DMS79 treated with DMSO at 0.1 percent for 48 hours (cell line): ENCODE measurements around the gene TNFSF12.

Source experiments
- DNase-seq: peaks from one replicate; lab custom pipeline; 2025; lab: John Stamatoyannopoulos, UW

Gene TNFSF12

DNA sequence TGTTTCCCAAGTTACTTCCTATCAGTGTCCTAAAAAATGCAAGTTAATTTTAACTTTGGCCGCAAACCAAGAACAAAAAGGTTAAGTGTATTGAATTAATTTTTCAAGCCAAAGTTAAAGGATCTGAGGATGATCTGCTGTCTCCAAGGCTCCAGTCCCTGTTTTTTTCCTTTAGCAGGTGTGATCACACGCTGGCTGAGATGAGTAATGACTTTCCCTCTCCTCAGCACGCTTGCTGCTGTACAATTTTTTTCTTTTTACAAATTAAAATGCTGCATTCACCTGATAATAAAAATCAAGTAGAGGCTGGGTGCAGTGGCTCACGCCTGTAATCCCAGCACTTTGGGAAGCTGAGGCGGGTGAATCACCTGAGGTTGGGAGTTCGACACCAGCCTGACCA, 3.9 kb upstream of the TNFSF12 start:
- no peak for DNase-seq

- no peak for DNase-seq
These were observed 670 bp downstream of the TNFSF12 start for GRCh38 chr17:7549401-7550055.

DNA sequence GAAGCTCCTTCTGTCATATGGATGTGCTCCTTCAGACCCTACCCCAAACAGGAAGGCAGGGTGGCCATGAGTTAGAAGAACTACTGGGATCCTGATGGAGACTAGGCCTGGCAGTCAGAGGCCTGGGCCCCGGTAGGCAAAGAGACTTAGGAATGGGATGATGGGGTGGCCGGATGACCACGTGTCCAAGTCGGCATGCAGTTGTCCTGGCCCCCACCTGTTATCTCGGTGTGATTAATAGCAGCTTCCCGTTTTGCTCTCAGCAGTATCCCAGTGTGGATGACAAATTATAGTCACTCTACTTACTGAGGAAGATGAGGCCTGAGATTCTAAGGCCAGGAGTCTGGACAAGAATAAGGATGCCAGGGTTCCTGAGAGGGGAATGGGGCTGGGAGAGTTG, 1.5 kb downstream of the TNFSF12 start:
- no peak for DNase-seq

DNA sequence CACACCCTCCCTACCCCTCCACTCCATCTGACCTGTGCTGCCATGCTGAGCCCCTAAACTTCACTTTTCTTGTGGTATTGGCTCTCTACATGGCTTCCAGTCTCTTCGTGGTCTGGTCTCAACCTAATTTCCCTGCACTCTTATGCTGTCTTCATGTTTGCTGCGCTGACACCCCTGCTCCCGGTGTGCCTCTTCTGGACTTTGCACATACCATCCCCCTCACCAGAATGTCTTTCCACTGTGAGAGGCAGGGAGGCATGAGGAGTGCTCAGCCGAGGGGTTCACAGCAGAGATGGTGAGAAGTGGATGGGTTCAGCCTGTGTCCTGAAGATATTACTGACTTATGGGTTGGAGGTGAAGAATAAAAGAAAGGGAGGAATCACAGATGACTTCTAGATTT, 2.5 kb downstream of the TNFSF12 start:
- no peak for DNase-seq

- no peak for DNase-seq
These were observed 3.8 kb downstream of the TNFSF12 start for GRCh38 chr17:7552621-7553051.

DNA sequence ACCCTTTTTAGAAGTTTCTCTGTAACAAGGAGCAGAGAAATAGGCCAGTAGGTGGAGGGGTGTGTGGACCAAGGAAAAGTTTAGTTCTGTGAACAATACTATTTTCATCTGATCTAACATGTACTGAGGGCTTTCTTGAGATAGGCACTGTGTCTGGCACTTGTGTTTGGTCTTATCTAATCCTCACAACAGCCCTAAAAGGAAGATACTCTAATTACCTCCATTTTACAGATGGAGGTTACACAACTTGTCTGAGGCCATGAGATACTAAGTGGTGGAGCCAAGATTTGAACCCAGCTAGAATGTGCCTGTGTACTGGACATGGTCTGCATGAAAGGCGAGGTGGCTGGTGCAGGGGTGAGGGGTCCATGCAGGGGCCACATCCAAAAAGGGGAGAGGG, 4.5 kb downstream of the TNFSF12 start:
- DNase-seq, result no peak

- no peak for DNase-seq
These were observed 6.6 kb downstream of the TNFSF12 start for GRCh38 chr17:7555320-7555948.

GRCh38 chr17:7556627-7557026, 7.8 kb downstream of the TNFSF12 start:
- DNase-seq, result no peak

DNA sequence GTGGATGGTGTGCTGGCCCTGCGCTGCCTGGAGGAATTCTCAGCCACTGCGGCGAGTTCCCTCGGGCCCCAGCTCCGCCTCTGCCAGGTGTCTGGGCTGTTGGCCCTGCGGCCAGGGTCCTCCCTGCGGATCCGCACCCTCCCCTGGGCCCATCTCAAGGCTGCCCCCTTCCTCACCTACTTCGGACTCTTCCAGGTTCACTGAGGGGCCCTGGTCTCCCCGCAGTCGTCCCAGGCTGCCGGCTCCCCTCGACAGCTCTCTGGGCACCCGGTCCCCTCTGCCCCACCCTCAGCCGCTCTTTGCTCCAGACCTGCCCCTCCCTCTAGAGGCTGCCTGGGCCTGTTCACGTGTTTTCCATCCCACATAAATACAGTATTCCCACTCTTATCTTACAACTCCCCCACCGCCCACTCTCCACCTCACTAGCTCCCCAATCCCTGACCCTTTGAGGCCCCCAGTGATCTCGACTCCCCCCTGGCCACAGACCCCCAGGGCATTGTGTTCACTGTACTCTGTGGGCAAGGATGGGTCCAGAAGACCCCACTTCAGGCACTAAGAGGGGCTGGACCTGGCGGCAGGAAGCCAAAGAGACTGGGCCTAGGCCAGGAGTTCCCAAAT, 8.4 kb downstream of the TNFSF12 start:
- no peak for DNase-seq

DNA sequence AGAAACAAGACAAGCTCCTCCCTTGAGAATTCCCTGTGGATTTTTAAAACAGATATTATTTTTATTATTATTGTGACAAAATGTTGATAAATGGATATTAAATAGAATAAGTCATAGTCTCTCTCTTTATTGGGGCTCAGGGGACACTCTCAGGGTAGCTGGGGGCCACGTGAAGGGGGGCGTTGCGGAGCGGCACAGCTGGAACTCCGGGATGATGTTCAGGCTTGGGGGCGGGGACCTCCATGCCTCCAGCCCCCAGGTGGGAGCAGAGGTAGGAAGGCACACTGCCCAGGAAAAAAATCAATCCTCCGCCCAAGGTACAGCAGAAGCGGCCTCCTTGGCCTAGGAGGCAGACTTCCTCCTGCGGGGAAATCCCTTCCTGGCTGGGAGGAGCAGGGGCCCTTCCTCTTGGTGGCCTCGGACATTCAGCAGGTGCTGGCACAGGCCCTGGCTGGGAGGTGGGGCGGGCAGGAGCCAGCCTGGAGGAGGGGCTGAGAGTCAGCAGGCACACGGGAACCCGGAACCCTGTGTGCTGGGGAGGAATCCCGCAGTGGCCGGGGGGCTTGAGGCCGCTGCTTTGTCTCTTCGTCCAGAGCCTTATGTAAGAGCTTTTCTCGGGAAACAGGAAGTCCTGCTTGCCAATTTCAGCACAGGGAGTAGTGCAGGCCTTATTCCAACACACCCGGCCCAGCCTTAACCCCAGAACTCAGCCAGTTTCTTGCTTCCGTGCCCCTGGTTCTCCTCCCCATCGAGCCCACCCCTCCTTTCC, 9.1 kb downstream of the TNFSF12 start:
- DNase-seq, result peak; percentile 64

- peak; percentile 43 for DNase-seq
These were observed 9.9 kb downstream of the TNFSF12 start, which contains the start of gene TNFSF13 for GRCh38 chr17:7558544-7559319. Gene TNFSF13, plus strand, starts transcription at chr17:7558750. Its CDS starts 290 bp downstream, at chr17:7559040.

DNA sequence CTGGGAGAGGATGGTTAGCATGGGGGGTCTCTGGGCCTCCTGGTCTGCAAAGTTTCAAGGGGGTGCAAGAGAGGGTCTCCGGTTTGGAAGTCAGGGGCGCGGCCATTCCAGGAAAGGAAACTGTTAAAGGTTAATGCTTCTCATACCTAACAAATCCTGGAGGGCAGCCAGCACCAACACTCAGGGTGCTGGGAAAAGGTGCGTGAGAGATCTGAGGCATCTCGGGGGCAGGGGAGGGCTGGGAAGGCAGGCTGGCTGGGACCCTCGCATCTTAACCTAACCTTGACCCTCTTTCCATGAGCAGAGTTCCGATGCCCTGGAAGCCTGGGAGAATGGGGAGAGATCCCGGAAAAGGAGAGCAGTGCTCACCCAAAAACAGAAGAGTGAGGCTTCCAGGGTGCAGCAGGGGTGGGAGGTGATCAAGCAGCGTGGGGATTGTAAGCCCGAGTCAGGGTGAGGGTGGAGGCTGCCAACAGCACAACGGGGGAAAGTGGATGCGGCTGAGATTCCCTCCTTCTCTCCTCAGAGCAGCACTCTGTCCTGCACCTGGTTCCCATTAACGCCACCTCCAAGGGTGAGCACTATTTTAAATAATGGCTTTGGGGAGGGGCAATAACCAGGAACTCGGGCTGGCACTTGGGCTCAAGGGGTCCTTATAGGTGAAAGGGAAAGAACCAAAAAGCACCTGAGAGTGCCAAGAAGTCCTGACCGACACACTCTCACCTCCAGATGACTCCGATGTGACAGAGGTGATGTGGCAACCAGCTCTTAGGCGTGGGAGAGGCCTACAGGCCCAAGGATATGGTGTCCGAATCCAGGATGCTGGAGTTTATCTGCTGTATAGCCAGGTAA, 10.7 kb downstream of the TNFSF12 start:
- DNase-seq, result peak; percentile 68

- peak; percentile 41 for DNase-seq
These were observed 11.5 kb downstream of the TNFSF12 start for GRCh38 chr17:7560172-7561027.

DNA sequence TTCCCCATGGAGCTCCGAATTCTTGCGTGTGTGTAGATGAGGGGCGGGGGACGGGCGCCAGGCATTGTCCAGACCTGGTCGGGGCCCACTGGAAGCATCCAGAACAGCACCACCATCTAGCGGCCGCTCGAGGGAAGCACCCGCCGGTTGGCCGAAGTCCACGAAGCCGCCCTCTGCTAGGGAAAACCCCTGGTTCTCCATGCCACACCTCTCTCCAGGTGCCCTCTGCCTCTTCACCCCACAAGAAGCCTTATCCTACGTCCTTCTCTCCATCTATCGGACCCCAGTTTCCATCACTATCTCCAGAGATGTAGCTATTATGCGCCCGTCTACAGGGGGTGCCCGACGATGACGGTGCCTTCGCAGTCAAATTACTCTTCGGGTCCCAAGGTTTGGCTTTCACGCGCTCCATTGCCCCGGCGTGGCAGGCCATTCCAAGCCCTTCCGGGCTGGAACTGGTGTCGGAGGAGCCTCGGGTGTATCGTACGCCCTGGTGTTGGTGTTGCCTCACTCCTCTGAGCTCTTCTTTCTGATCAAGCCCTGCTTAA, 12.2 kb downstream of the TNFSF12 start:
- peak; percentile 87 for DNase-seq

GRCh38 chr17:7561589-7562207, 12.8 kb downstream of the TNFSF12 start, which contains the start of gene SENP3:
Gene SENP3, plus strand, starts transcription at chr17:7561919. Its CDS starts 1,158 bp downstream, at chr17:7563077.
- DNase-seq, result peak; percentile 70

DNA sequence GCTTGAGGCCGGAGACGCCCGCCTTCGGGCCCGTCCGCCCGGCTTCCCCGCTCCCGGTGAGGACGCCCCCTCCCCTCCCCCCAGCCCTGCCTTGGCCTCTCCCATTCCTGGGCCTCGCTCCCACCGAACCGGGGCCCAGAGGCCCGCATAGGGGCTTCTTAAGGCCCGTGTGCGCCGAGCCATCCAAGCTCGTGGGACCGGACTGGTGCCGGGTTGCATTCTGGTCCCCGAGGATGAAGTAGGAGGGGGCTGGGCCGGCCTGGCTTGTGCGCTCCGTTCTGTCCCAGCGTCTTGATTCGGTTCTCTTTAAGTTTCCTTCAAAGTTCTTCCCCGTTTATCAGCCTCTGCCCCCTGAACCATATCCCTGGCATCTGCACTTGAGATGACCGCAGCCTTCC, 13.3 kb downstream of the TNFSF12 start:
- DNase-seq, result no peak

DNA sequence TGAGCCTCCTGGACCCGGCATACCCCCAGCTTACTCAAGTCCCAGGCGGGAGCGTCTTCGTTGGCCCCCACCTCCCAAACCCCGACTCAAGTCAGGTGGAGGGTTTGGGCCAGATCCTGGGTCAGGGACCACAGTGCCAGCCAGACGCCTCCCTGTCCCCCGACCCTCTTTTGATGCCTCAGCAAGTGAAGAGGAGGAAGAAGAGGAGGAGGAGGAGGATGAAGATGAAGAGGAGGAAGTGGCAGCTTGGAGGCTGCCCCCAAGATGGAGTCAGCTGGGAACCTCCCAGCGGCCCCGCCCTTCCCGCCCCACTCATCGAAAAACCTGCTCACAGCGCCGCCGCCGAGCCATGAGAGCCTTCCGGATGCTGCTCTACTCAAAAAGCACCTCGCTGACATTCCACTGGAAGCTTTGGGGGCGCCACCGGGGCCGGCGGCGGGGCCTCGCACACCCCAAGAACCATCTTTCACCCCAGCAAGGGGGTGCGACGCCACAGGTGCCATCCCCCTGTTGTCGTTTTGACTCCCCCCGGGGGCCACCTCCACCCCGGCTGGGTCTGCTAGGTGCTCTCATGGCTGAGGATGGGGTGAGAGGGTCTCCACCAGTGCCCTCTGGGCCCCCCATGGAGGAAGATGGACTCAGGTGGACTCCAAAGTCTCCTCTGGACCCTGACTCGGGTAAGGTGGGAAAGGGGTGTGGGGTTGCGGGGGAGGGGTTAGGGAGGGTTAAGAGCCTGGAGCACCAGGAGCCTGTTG, 14.4 kb downstream of the TNFSF12 start:
- DNase-seq, result no peak

DNA sequence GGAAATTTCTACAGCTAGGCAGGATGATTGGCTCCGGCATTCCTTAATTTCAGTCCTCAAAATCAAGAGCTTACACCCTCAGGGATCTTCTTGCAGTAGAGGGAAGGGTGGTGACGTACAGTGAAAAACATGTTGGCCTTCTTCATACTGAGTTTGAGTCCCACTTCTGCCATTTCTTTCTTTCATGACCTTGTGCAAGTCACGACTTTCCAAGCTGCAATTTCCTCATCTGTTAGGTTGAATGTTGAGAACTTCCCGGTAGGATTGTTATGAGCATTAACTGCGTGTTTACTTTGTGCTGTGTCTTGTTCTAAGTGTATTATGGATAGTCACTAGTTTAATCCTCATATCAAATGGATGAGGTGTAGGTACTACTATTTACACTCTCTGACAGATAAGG, 20.7 kb downstream of the TNFSF12 start:
- no peak for DNase-seq
